IPS DF 6.9 (cell line): Measurements from ENCODE around the gene CCSAP.

Source experiments
- DNase-seq: peaks from one replicate; pipeline ENCODE4 v3.0.0-alpha.2; 2013; ENCODE audit warnings: low read depth, low spot score
- H3K27ac ChIP-seq: one replicate; pipeline ENCODE4 v1.5.1; 2013; ENCODE audit warnings: low read length, control low read depth
- H3K27me3 ChIP-seq: 2 replicates; pipeline ENCODE4 v1.6.1; 2013; ENCODE audit warnings: mild to moderate bottlenecking, low read length; ENCODE audit not compliant: control insufficient read depth, insufficient read depth
- H3K36me3 ChIP-seq: 2 replicates; pipeline ENCODE4 v1.6.1; 2013; ENCODE audit warnings: low read length; ENCODE audit not compliant: control insufficient read depth, insufficient read depth
- H3K4me1 ChIP-seq: 2 replicates; pipeline ENCODE4 v1.6.1; 2013; ENCODE audit warnings: low read length; ENCODE audit not compliant: control insufficient read depth, insufficient read depth
- H3K4me3 ChIP-seq: 2 replicates; pipeline ENCODE4 v1.5.1; 2013; ENCODE audit warnings: mild to moderate bottlenecking, low read length
- H3K9me3 ChIP-seq: 2 replicates; pipeline ENCODE4 v1.6.1; 2013; ENCODE audit warnings: low read length, inconsistent platforms; ENCODE audit not compliant: control insufficient read depth, insufficient read depth
- WGBS: extraction: QIAGEN DNeasy Blood & Tissue Kit; methylation state at CpG from one replicate; pipeline ENCODE4 v1.1.7; 2013; ENCODE audit warnings: mixed read lengths, missing lambda C conversion rate; ENCODE audit not compliant: insufficient read length, insufficient coverage; 5-methylcytosine and 5-hydroxymethylcytosine counted together

CCSAP gene

GRCh38 chr1:229279242-229279641, 63.6 kb downstream of the CCSAP start:
- Histone ChIP-seq H3K36me3 (no peaks in the 10 kb centered on the region), H3K4me1 (no peaks in the 10 kb centered on the region), H3K27ac (no peak overlapping the region), H3K4me3 (no peak overlapping the region), H3K9me3 (no peaks in the 10 kb centered on the region), H3K27me3 (no peaks in the 10 kb centered on the region)
- no peak for DNase-seq
- no CpG with 5 or more reads among the region's 3 CpGs for WGBS

DNA sequence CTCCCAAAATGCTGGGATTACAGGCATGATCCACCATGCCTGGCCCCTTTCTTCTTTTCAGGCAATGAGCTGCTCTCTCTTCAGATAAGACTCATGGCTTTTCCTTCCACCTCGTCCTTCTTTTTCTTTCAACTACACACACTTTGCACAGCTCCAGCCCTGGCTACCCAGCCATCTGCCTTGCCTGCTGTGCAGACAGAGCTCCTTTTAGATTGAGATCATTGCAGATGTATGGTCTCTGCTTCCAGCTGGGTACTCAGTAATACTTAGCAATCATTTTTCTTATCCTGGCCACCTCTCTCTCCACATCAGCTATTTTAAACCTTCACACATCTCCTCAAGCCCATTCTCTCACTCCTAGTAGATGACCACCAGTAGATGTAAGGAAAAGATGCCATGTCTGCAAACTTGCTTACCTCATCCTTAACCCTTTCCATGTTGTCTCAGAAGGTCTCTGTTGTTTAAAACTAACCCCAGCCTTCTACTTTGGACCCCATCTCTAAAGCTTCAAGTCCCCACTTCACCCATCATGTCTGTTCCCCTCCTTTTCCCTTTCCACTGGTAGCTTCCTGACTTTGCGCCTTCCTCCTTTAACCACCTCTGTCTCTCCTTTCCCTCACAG, 64.6 kb downstream of the CCSAP start:
- WGBS = no CpG with 5 or more reads among the region's 2 CpGs
- Histone ChIP-seq H3K4me1 (no peaks in the 10 kb centered on the region), H3K36me3 (no peaks in the 10 kb centered on the region), H3K4me3 (no peak overlapping the region), H3K9me3 (no peaks in the 10 kb centered on the region), H3K27ac (no peak overlapping the region), H3K27me3 (no peaks in the 10 kb centered on the region)
- DNase-seq = no peak

DNA sequence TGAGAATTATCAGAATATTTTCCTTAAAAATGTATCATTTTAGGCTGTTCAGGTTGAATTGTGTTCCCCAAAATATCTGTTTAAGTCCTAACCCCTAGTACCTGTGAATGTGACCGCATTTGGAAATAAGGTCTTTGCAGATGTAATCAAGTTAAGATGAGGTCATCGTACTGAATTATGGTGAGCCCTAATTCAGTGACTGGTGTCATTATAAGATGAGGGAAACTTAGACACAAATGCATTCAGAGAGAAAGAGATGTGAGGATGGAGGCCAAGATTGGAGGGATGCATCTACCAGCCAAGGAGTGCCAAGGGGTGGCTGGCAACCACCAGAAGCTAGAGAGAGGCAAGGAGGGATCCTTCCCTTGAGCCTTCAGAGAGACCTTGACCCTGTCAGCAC, 67.8 kb downstream of the CCSAP start:
- no peak for DNase-seq
- WGBS = no CpG with 5 or more reads among the region's 2 CpGs
- H3K4me3 ChIP-seq = no peak overlapping the region
- peaks cover 3% of the 10 kb centered on the region; the same call in 1 of the 2 replicates for H3K4me1 ChIP-seq
- no peak overlapping the region for H3K27ac ChIP-seq
- H3K27me3 ChIP-seq = no peaks in the 10 kb centered on the region
- H3K9me3 ChIP-seq = no peaks in the 10 kb centered on the region
- no peaks in the 10 kb centered on the region for H3K36me3 ChIP-seq

DNA sequence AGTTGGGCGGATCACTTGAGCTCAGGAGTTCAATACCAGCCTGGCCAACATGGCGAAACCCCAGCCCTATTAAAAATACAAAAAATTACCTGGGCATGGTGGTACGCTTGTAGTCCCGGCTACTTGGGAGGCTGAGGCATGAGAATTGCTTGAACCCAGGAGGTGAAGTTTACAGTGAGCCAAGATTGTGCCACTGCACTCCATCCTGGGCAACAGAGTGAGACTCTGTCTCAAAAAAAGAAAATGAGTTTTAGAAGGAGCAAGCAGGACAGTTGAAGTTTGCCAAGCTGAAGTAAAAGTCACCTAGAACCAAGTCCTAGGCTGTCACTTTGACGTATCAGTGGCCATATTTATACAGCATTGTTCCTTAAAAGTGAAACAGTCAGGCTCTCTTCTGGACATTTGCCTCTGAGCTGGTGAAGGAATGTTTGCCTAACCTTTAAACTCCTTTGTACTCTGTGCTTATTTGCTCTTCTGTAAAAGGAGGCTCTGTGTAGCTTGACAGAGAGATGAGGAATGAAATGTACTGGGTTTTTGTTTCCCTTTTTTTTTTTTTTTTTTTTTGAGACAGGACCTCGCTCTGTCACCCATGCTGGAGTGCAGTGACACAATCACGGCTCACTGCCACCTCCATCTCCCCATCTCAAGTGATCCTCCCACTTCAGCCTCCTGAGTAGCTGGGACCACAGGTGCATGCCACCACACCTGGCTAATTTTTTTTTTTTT, 69.2 kb downstream of the CCSAP start:
- H3K36me3 ChIP-seq = no peaks in the 10 kb centered on the region
- H3K27me3 ChIP-seq = no peaks in the 10 kb centered on the region
- WGBS = no CpG with 5 or more reads among the region's 7 CpGs
- peaks cover 3% of the 10 kb centered on the region; the same call in 1 of the 2 replicates for H3K4me1 ChIP-seq
- no peak for DNase-seq
- H3K9me3 ChIP-seq = no peaks in the 10 kb centered on the region
- no peak overlapping the region for H3K27ac ChIP-seq
- H3K4me3 ChIP-seq = no peak overlapping the region

- Histone ChIP-seq H3K4me3 (no peak overlapping the region; the same call in 1 of the 2 replicates), H3K36me3 (no peaks in the 10 kb centered on the region), H3K4me1 (peaks cover 3% of the 10 kb centered on the region; the same call in 1 of the 2 replicates), H3K27ac (no peak overlapping the region), H3K27me3 (no peaks in the 10 kb centered on the region), H3K9me3 (no peaks in the 10 kb centered on the region)
- no CpG with 5 or more reads among the region's 11 CpGs for WGBS
- no peak for DNase-seq
These were observed 70.4 kb downstream of the CCSAP start for GRCh38 chr1:229272164-229273158.

DNA sequence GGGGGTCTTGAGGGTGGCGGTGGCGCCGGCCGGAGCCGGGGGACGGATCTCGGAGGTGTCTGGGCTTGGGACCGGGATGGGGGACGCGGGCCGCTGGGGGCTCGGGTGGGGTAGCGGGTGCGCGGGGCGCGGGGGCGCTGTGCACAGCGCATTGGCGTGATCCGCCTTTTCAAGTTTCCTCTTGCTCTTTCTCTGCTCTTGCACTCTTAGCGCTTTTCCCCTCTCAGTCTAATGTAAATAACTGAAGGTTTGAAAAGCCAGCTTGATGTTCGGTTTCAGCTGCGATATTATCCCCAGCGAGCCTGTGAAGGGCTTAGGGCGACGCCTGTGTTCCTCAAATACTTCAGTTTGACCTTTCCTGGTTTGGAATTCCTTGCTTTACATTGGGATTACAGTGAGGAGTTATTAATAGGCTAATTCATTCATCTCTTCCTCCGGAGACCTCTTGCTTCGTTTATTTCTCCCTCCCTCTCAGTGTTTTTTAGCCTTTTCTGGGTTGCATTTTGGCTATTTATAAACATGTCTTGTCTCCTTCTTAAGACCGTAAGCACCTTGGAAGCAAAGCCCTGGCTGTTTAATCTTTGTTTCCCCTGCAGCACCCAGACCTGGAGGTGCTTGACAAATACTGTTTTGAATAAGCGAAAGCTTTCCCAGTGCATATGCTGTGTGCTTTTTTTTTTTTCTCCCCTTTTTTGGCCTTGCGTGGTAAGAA, 71.2 kb downstream of the CCSAP start:
- no peaks in the 10 kb centered on the region for H3K9me3 ChIP-seq
- DNase-seq = no peak
- no peaks in the 10 kb centered on the region for H3K27me3 ChIP-seq
- H3K4me3 ChIP-seq = peak overlapping the region; percentile 82; the same call in 1 of the 2 replicates
- peaks cover 3% of the 10 kb centered on the region; the same call in 1 of the 2 replicates for H3K4me1 ChIP-seq
- WGBS = no CpG with 5 or more reads among the region's 32 CpGs
- no peak overlapping the region for H3K27ac ChIP-seq
- H3K36me3 ChIP-seq = no peaks in the 10 kb centered on the region
